RWPE2 (cell line): ENCODE measurements around the gene ISG20.

Experiments used
- ATAC-seq: fragments of 200-7000 bp; cut with Tn5 transposase; 3 replicates; pipeline ENCODE4 v1.9.1; 2021; ENCODE audit warnings: low read depth
- DNase-seq: peaks from one replicate; pipeline ENCODE4 v3.0.0-alpha.2; 2020; ENCODE audit warnings: low spot score
- H3K27ac ChIP-seq: fragments of 450-650 bp; 2 replicates; pipeline ENCODE4 v1.5.1; 2017; ENCODE audit warnings: mild to moderate bottlenecking; ENCODE audit not compliant: poor library complexity, severe bottlenecking
- H3K27me3 ChIP-seq: fragments of 250-450 bp; sonication (Bioruptor Pico); 2 replicates; pipeline ENCODE4 v1.5.1; 2021; ENCODE audit warnings: mild to moderate bottlenecking, moderate library complexity; ENCODE audit not compliant: insufficient read depth, poor library complexity, severe bottlenecking
- H3K36me3 ChIP-seq: fragments of 250-450 bp; sonication (Bioruptor Pico); 2 replicates; pipeline ENCODE4 v1.5.1; 2020; ENCODE audit warnings: low read depth, mild to moderate bottlenecking, moderate library complexity
- H3K4me1 ChIP-seq: fragments of 250-450 bp; sonication (Bioruptor Pico); 2 replicates; pipeline ENCODE4 v1.5.1; 2021; ENCODE audit warnings: mild to moderate bottlenecking, moderate library complexity; ENCODE audit not compliant: insufficient read depth, poor library complexity, severe bottlenecking
- H3K4me3 ChIP-seq: fragments of 250-450 bp; sonication (Bioruptor Pico); 2 replicates; pipeline ENCODE4 v1.5.1; 2021; ENCODE audit warnings: mild to moderate bottlenecking, moderate library complexity; ENCODE audit not compliant: severe bottlenecking
- H3K9me3 ChIP-seq: fragments of 250-450 bp; sonication (Bioruptor Pico); 2 replicates; pipeline ENCODE4 v1.5.1; 2021; ENCODE audit warnings: mild to moderate bottlenecking, moderate library complexity; ENCODE audit not compliant: severe bottlenecking
- CTCF ChIP-seq: fragments of 450-650 bp; IDR thresholded peaks from one replicate; pipeline ENCODE4 v1.5.1; 2017; ENCODE audit warnings: mild to moderate bottlenecking, moderate library complexity; ENCODE audit not compliant: poor library complexity, severe bottlenecking

The ISG20 gene

GRCh38 chr15:88695101-88695500 lies 56.3 kb downstream of the ISG20 start:
- H3K27me3 ChIP-seq = no peaks in the 10 kb centered on the region
- no peak for TF ChIP-seq CTCF
- H3K4me1 ChIP-seq = no peaks in the 10 kb centered on the region
- DNase-seq (no peak), ATAC-seq (no peak)
- no peaks in the 10 kb centered on the region for H3K36me3 ChIP-seq
- H3K27ac ChIP-seq = no peak overlapping the region
- no peaks in the 10 kb centered on the region for H3K9me3 ChIP-seq
- H3K4me3 ChIP-seq = no peak overlapping the region

- TF ChIP-seq CTCF = no peak
- Histone ChIP-seq H3K27ac (no peak overlapping the region), H3K9me3 (no peaks in the 10 kb centered on the region), H3K27me3 (no peaks in the 10 kb centered on the region), H3K4me1 (no peaks in the 10 kb centered on the region), H3K36me3 (no peaks in the 10 kb centered on the region), H3K4me3 (no peak overlapping the region)
- no peak for DNase-seq
- no peak for ATAC-seq
Observed at GRCh38 chr15:88695691-88696251, 57.0 kb downstream of the ISG20 start.

GRCh38 chr15:88696254-88696653 lies 57.4 kb downstream of the ISG20 start:
- Histone ChIP-seq H3K4me1 (no peaks in the 10 kb centered on the region), H3K4me3 (no peak overlapping the region), H3K36me3 (no peaks in the 10 kb centered on the region), H3K27ac (no peak overlapping the region), H3K27me3 (no peaks in the 10 kb centered on the region), H3K9me3 (no peaks in the 10 kb centered on the region)
- no peak for TF ChIP-seq CTCF
- DNase-seq = no peak
- ATAC-seq = no peak

GRCh38 chr15:88697276-88697675 lies 58.5 kb downstream of the ISG20 start:
- no peaks in the 10 kb centered on the region for H3K36me3 ChIP-seq
- H3K27me3 ChIP-seq = no peaks in the 10 kb centered on the region
- no peaks in the 10 kb centered on the region for H3K4me1 ChIP-seq
- ATAC-seq = no peak
- TF ChIP-seq CTCF = no peak
- H3K9me3 ChIP-seq = no peaks in the 10 kb centered on the region
- no peak overlapping the region for H3K27ac ChIP-seq
- no peak for DNase-seq
- H3K4me3 ChIP-seq = no peak overlapping the region

- Histone ChIP-seq H3K27ac (no peak overlapping the region), H3K27me3 (peaks cover 4% of the 10 kb centered on the region), H3K4me3 (no peak overlapping the region), H3K36me3 (no peaks in the 10 kb centered on the region), H3K4me1 (peaks cover 3% of the 10 kb centered on the region), H3K9me3 (no peaks in the 10 kb centered on the region)
- no peak for ATAC-seq
- no peak for DNase-seq
- no peak for TF ChIP-seq CTCF
Observed at GRCh38 chr15:88699861-88700260, 61.0 kb downstream of the ISG20 start.
